Activated B cell treated with CpG ODN at 0.5 μM for 24 hours (primary cell): ENCODE data around the gene CMKLR1. TPM values are rescaled to one million over a fixed set of nuclear protein-coding genes. Genes with fewer than 3 reads are reported as not detected.

ENCODE experiments used
- ATAC-seq: fragments of 200-7000 bp; cut with Tn5 transposase; one replicate; pipeline ENCODE4 v1.10.0; 2021; ENCODE audit warnings: low read depth, mild to moderate bottlenecking, moderate library complexity
- CTCF ChIA-PET: fragments of 350-600 bp; sonication (Branson Sonifier 250); formaldehyde crosslinking; loops from one replicate; lab custom pipeline; 2021; ENCODE audit warnings: antibody characterized with exemption; lab: Charles Lee
- POLR2A ChIA-PET: fragments of 350-600 bp; sonication (Branson Sonifier 250); formaldehyde crosslinking; loops from one replicate; lab custom pipeline; 2021; ENCODE audit warnings: antibody characterized with exemption; lab: Charles Lee
- DNase-seq: peaks from one replicate; pipeline ENCODE4 v3.0.0; 2022
- H3K27ac Mint-ChIP-seq: one replicate; pipeline ENCODE4 v1.8.0; 2020; ENCODE audit warnings: mixed read lengths
- H3K27me3 Mint-ChIP-seq: one replicate; pipeline ENCODE4 v1.8.0; 2021; ENCODE audit warnings: mixed read lengths
- H3K36me3 Mint-ChIP-seq: one replicate; pipeline ENCODE4 v1.8.0; 2021; ENCODE audit warnings: low read depth, mixed read lengths
- H3K4me1 Mint-ChIP-seq: one replicate; pipeline ENCODE4 v1.8.0; 2021; ENCODE audit warnings: mixed read lengths
- H3K4me3 Mint-ChIP-seq: one replicate; pipeline ENCODE4 v1.8.0; 2020; ENCODE audit warnings: mild to moderate bottlenecking, mixed read lengths
- H3K9me3 Mint-ChIP-seq: one replicate; pipeline ENCODE4 v1.8.0; 2020; ENCODE audit warnings: mixed read lengths
- CTCF ChIP-seq: fragments of 200-600 bp; IDR thresholded peaks from one replicate; pipeline ENCODE4 v1.8.0; 2022; ENCODE audit warnings: antibody characterized with exemption, mild to moderate bottlenecking
- intact Hi-C: fragments of 100-400 bp; cut with micrococcal nuclease; formaldehyde crosslinking; loops from one replicate; pipeline ENCODE4 v1.15.1; 2024
- total RNA-seq: library from RNA; stranded (reverse); gene quantifications from 2 replicates; pipeline ENCODE4 v1.2.3, GENCODE V29; 2022

The CMKLR1 gene
- total RNA-seq, 1 donor from 2014 or later, result 0.24 TPM

GRCh38 chr12:108350511-108350910, 11.4 kb upstream of the CMKLR1 start:
- DNase-seq (no peak), ATAC-seq (no peak)
- ChIA-PET POLR2A (no interaction called here), CTCF (no interaction called here)
- peaks cover 2% of the 10 kb centered on the region for H3K9me3 Mint-ChIP-seq
- no peak for TF ChIP-seq CTCF
- no peak overlapping the region for H3K4me3 Mint-ChIP-seq
- H3K4me1 Mint-ChIP-seq, result no peaks in the 10 kb centered on the region
- H3K27ac Mint-ChIP-seq, result no peak overlapping the region
- no peaks in the 10 kb centered on the region for H3K36me3 Mint-ChIP-seq
- peaks cover 16% of the 10 kb centered on the region for H3K27me3 Mint-ChIP-seq
- intact Hi-C loops, result no loop called here

- no peak for DNase-seq
- H3K36me3 Mint-ChIP-seq, result no peaks in the 10 kb centered on the region
- no peaks in the 10 kb centered on the region for H3K9me3 Mint-ChIP-seq
- H3K4me3 Mint-ChIP-seq, result no peak overlapping the region
- peaks cover 13% of the 10 kb centered on the region for H3K27me3 Mint-ChIP-seq
- ChIA-PET CTCF (no interaction called here), POLR2A (no interaction called here)
- intact Hi-C loops, result no loop called here
- TF ChIP-seq CTCF, result no peak
- no peak for ATAC-seq
- no peak overlapping the region for H3K27ac Mint-ChIP-seq
- no peaks in the 10 kb centered on the region for H3K4me1 Mint-ChIP-seq
These were observed 10.2 kb upstream of the CMKLR1 start for GRCh38 chr12:108349278-108349688.

- no peak for TF ChIP-seq CTCF
- Mint-ChIP-seq H3K36me3 (no peaks in the 10 kb centered on the region), H3K4me1 (no peaks in the 10 kb centered on the region), H3K9me3 (no peaks in the 10 kb centered on the region), H3K27ac (no peak overlapping the region), H3K27me3 (peaks cover 11% of the 10 kb centered on the region), H3K4me3 (no peak overlapping the region)
- intact Hi-C loops, result no loop called here
- DNase-seq (no peak), ATAC-seq (no peak)
- ChIA-PET CTCF (no interaction called here), POLR2A (no interaction called here)
These were observed 9.7 kb upstream of the CMKLR1 start for GRCh38 chr12:108348842-108349241.

- Mint-ChIP-seq H3K36me3 (no peaks in the 10 kb centered on the region), H3K4me1 (no peaks in the 10 kb centered on the region), H3K4me3 (no peak overlapping the region), H3K27me3 (peaks cover 8% of the 10 kb centered on the region), H3K9me3 (no peaks in the 10 kb centered on the region), H3K27ac (no peak overlapping the region)
- intact Hi-C loops, result no loop called here
- no peak for ATAC-seq
- TF ChIP-seq CTCF, result no peak
- no peak for DNase-seq
- ChIA-PET CTCF (no interaction called here), POLR2A (no interaction called here)
These were observed 7.9 kb upstream of the CMKLR1 start for GRCh38 chr12:108346727-108347710.

- CTCF ChIA-PET, result no interaction called here
- Mint-ChIP-seq H3K27ac (no peak overlapping the region), H3K9me3 (no peaks in the 10 kb centered on the region), H3K27me3 (peaks cover 5% of the 10 kb centered on the region), H3K4me3 (no peak overlapping the region), H3K36me3 (no peaks in the 10 kb centered on the region), H3K4me1 (no peaks in the 10 kb centered on the region)
- DNase-seq (no peak), ATAC-seq (no peak)
- POLR2A ChIA-PET, result no interaction called here
- TF ChIP-seq CTCF, result no peak
- intact Hi-C loops, result no loop called here
These were observed 6.9 kb upstream of the CMKLR1 start for GRCh38 chr12:108345716-108346633.
